Ovary (tissue), 3 donors: Measurements from ENCODE around the gene PRDM16.

Experiments
- CTCF ChIP-seq, 3 donors: fragments of 450-650 bp in 2 of 3; fragments of 200-600 bp in 1 of 3; IDR thresholded peaks; one replicate each; pipeline versions ENCODE4 v1.5.1 to v1.8.0; 2016 to 2022; ENCODE audit warnings: antibody characterized with exemption in 3 of 3, mild to moderate bottlenecking in 1 of 3
- EP300 ChIP-seq: sonication (generic); formaldehyde crosslinking; IDR thresholded peaks from one replicate; pipeline ENCODE4 v1.6.1; 2017; ENCODE audit warnings: antibody characterized with exemption
- POLR2A ChIP-seq: fragments of 450-650 bp; IDR thresholded peaks from one replicate; pipeline ENCODE4 v1.6.1; 2017; ENCODE audit warnings: antibody characterized with exemption, mild to moderate bottlenecking, moderate library complexity
- donor health status: DM: no; HTN: no; CAD: no.

GRCh38 chr1:3453891-3454810 is 385.1 kb downstream of the PRDM16 start, which contains the start of gene ARHGEF16:
- TF ChIP-seq CTCF (IDR thresholded peaks at IDR 0.05): no peak
- no peak for TF ChIP-seq EP300
- TF ChIP-seq POLR2A: no peak
